Endothelial cell (in vitro differentiated cells): ENCODE measurements around the gene CAPN15. TPM values are rescaled to one million over a fixed set of nuclear protein-coding genes. Genes with fewer than 3 reads are reported as not detected.

Experiments used
- DNase-seq: peaks from one replicate; pipeline ENCODE4 v3.0.0; 2021; ENCODE audit warnings: low spot score
- H3K27ac Mint-ChIP-seq: one replicate; pipeline ENCODE4 v1.8.0; 2021; ENCODE audit warnings: mixed read lengths, inconsistent platforms; ENCODE audit not compliant: unreplicated experiment
- H3K27me3 Mint-ChIP-seq: one replicate; pipeline ENCODE4 v1.8.0; 2021; ENCODE audit warnings: mild to moderate bottlenecking, moderate library complexity, mixed read lengths, inconsistent platforms; ENCODE audit not compliant: unreplicated experiment
- H3K36me3 Mint-ChIP-seq: one replicate; pipeline ENCODE4 v1.8.0; 2021; ENCODE audit warnings: mild to moderate bottlenecking, low read depth, mixed read lengths, inconsistent platforms; ENCODE audit not compliant: unreplicated experiment
- H3K4me1 Mint-ChIP-seq: one replicate; pipeline ENCODE4 v1.8.0; 2021; ENCODE audit warnings: mild to moderate bottlenecking, mixed read lengths, inconsistent platforms; ENCODE audit not compliant: unreplicated experiment
- H3K4me3 Mint-ChIP-seq: one replicate; pipeline ENCODE4 v1.8.0; 2021; ENCODE audit warnings: mild to moderate bottlenecking, mixed read lengths, inconsistent platforms; ENCODE audit not compliant: unreplicated experiment
- H3K9me3 Mint-ChIP-seq: one replicate; pipeline ENCODE4 v1.8.0; 2021; ENCODE audit warnings: mixed read lengths, inconsistent platforms; ENCODE audit not compliant: unreplicated experiment
- total RNA-seq: library from RNA; stranded (reverse); fragmentation: NEBNext Ultra II Directional; extraction: Animal tissue kit (Norgen Biotek cat#: 25700); gene quantifications from one replicate; pipeline ENCODE4 v1.2.1, GENCODE V29; 2021; ENCODE audit not compliant: unreplicated experiment
- TF ChIP-seq, protein P1 (sequence below): fragments of 200-600 bp; sonication (generic); IDR thresholded peaks from one replicate; pipeline ENCODE4 v1.5.0; 2021; ENCODE audit warnings: antibody characterized with exemption; ENCODE audit not compliant: unreplicated experiment

The CAPN15 gene
- total RNA-seq, 1 donor from 2014 or later, result 49.0 TPM

DNA sequence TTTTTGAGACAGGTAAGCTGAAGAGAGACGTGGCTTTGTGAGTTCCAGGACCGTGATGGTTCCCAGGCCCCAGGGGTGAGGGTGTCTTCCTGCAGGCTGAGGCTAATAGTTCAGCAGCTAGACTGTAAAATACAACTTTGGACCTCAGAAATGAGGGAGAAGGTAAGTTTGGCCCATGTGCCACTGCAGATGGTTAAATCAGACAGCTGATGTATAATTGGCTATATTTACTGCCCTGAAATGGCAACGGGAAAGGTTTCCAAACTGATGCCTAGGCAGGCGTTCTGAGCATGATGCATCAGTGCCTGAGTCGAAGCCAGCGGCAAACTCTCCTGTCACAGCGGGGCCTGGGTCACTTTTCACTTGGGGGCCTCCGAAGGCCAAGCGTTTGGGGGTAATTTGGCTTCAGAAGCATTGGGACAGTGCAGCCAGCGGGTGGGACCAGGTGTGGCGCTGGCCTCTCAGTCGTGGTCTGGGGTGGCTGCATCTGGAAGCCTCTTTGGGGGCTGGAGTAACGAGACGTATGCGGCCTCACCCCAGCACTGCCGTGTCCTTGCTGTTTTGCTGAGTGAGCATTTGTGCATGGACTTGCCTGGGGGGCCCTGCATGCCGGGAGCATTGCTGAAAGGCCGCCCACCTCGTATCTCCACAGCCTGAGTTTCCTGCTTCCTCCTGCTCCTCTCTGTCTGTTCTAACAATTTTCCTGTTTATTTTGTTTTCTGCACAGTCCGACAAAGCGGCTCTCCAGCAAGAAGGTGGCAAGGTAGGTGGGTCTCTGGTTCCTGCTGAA, 31.2 kb upstream of the CAPN15 start:
- TF ChIP-seq, protein P1, sequence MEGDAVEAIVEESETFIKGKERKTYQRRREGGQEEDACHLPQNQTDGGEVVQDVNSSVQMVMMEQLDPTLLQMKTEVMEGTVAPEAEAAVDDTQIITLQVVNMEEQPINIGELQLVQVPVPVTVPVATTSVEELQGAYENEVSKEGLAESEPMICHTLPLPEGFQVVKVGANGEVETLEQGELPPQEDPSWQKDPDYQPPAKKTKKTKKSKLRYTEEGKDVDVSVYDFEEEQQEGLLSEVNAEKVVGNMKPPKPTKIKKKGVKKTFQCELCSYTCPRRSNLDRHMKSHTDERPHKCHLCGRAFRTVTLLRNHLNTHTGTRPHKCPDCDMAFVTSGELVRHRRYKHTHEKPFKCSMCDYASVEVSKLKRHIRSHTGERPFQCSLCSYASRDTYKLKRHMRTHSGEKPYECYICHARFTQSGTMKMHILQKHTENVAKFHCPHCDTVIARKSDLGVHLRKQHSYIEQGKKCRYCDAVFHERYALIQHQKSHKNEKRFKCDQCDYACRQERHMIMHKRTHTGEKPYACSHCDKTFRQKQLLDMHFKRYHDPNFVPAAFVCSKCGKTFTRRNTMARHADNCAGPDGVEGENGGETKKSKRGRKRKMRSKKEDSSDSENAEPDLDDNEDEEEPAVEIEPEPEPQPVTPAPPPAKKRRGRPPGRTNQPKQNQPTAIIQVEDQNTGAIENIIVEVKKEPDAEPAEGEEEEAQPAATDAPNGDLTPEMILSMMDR, result no peak
- peak; percentile 39 for DNase-seq
- H3K27me3 Mint-ChIP-seq, result no peaks in the 10 kb centered on the region
- H3K27ac Mint-ChIP-seq, result peak overlapping the region; percentile 91
- H3K4me3 Mint-ChIP-seq, result peak overlapping the region; percentile 87
- peaks cover 7% of the 10 kb centered on the region for H3K36me3 Mint-ChIP-seq
- no peaks in the 10 kb centered on the region for H3K9me3 Mint-ChIP-seq
- peaks cover 33% of the 10 kb centered on the region for H3K4me1 Mint-ChIP-seq

DNA sequence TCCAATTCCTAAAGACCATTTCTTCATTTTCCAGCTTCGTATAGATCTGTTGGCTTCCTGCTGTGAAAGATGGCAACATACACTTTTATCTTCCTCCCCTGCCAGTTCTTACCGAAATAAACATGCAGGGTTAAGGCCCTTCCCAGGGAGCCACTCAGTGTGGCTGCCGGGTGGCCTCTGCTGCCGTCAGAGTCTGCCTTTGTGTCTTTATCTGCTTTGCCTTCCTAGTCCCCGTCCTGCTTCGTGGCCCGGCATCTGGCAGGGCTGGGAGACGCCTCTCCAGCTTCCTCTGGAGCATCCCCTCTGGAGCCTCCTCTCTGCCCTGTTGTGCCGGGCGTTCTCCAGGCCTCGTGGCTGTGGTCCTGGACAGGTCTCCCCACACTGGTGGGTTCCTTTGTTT, 30.3 kb upstream of the CAPN15 start:
- Mint-ChIP-seq H3K4me1 (peaks cover 35% of the 10 kb centered on the region), H3K27ac (peak overlapping the region; percentile 91), H3K9me3 (no peaks in the 10 kb centered on the region), H3K36me3 (peaks cover 3% of the 10 kb centered on the region), H3K4me3 (peak overlapping the region; percentile 87), H3K27me3 (no peaks in the 10 kb centered on the region)
- no peak for DNase-seq
- TF ChIP-seq, protein P1, result no peak

DNA sequence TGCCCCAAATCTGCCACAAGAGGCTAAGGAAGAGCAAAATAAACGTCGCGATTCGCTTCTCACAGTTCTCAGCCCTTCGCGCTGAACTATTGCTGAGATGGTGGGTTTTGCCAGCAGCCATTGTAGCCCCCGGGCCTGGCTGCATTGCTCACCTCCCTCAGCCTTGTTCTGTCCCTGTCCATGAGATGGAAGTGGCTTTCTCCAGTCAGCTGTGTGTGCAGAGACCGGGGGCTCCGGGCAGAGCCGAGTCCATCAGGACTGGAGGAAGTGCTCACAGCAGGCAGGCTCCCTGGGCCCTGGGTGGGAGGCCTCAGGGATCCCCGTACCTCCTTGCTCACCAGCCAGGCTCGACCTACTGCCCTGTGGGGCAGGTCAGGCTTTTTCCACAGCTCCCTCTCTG, 27.6 kb upstream of the CAPN15 start:
- no peak for DNase-seq
- Mint-ChIP-seq H3K4me3 (peak overlapping the region; percentile 56), H3K27me3 (peaks cover 7% of the 10 kb centered on the region), H3K4me1 (peaks cover 35% of the 10 kb centered on the region), H3K27ac (peak overlapping the region; percentile 18), H3K36me3 (peaks cover 2% of the 10 kb centered on the region), H3K9me3 (no peaks in the 10 kb centered on the region)
- TF ChIP-seq, protein P1, result no peak

DNA sequence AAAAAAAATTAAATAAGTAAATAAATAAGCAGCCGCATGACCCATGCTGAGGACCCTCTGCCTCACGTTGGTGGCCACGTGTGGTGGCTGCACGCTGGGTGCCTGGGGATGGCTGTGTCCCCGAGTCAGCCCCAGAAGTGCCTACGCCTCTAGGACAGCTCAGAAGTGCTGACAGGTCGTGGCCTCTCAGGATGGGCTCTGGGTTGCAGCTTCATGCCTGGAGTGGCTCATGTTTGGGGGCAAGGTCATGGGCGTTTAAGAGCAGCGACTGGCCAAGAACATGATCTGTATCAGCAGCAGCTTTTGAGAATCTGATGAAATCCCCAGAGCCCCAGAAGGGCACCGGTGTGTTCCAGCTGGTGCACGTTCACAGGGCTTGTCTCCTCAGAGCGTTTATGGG, 26.8 kb upstream of the CAPN15 start:
- no peak overlapping the region for H3K27ac Mint-ChIP-seq
- H3K36me3 Mint-ChIP-seq, result peaks cover 5% of the 10 kb centered on the region
- DNase-seq, result no peak
- TF ChIP-seq, protein P1, result no peak
- no peak overlapping the region for H3K4me3 Mint-ChIP-seq
- H3K27me3 Mint-ChIP-seq, result peaks cover 7% of the 10 kb centered on the region
- no peaks in the 10 kb centered on the region for H3K9me3 Mint-ChIP-seq
- H3K4me1 Mint-ChIP-seq, result peaks cover 31% of the 10 kb centered on the region

DNA sequence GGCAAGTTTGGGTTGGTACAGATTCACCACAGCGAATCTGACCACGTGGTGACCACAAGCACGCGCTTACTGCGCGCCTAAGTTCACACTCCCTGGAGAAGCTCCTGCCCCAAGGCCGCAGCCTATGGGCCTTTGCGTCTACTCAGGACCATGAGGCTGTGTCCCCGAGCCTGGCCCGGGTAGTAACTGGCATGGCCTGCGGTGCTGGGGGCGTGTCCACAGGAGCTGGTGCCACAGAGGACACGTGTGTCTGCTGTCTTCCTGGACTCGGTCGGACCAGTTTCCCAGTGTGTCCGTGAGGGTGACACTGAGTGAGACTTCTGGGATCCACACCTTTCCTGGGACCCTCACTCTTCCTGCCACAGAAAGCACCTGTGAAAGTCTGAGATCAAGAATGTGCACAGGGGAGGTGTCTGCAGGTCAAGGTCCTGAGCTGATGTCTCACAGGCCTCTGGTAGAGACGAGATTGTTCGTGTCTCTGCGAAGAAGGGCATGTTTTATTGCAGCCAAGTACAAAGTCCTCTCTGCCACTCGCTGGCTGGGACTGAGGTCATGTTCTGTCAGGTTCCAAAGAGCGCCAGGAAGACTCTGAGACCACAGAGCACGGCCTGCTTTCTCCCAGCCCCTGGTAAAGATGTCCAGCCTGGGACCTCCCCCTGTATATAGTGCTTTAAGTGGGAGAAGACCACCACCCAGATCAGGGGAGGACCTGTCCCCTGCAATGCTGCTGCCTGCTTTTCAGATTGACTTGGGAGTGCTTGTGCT, 25.2 kb upstream of the CAPN15 start:
- H3K4me3 Mint-ChIP-seq, result no peak overlapping the region
- no peaks in the 10 kb centered on the region for H3K9me3 Mint-ChIP-seq
- no peak for DNase-seq
- peak overlapping the region; percentile 42 for H3K27ac Mint-ChIP-seq
- H3K27me3 Mint-ChIP-seq, result peaks cover 7% of the 10 kb centered on the region
- TF ChIP-seq, protein P1, result no peak
- peaks cover 22% of the 10 kb centered on the region for H3K4me1 Mint-ChIP-seq
- peaks cover 12% of the 10 kb centered on the region for H3K36me3 Mint-ChIP-seq
